GM12878 (cell line): Measurements from ENCODE around the gene NEK10. TPM values are rescaled to one million over a fixed set of nuclear protein-coding genes. Genes with fewer than 3 reads are reported as not detected.

Experiments
- ATAC-seq: fragments of 200-7000 bp; cut with Tn5 transposase; 3 replicates; pipeline ENCODE4 v1.9.1; 2020; ENCODE audit warnings: mild to moderate bottlenecking, moderate library complexity
- BruUV-seq: library from RNA; stranded (reverse); fragments of 400-500 nt; replicated peaks from 2 replicates; lab custom pipeline; 2021; lab: Mats Ljungman, UMichigan
- CTCF ChIA-PET: fragments of 300-600 bp; sonication (Branson Sonifier 250); formaldehyde crosslinking; extraction: SDS; loops from one replicate; lab custom pipeline; 2021; ENCODE audit warnings: inconsistent platforms; lab: Yijun Ruan, JAX
- POLR2A ChIA-PET: fragments of 350-600 bp; formaldehyde crosslinking; extraction: SDS; loops from one replicate; lab custom pipeline; 2021; ENCODE audit warnings: inconsistent platforms; lab: Charles Lee
- RAD21 ChIA-PET: fragments of 300-600 bp; sonication (Branson Sonifier 250); formaldehyde crosslinking; loops from one replicate; lab custom pipeline; 2023; ENCODE audit warnings: antibody characterized with exemption; ENCODE audit not compliant: unreplicated experiment; lab: Charles Lee
- SMC1A ChIA-PET: fragments of 300-600 bp; sonication (Branson Sonifier 250); formaldehyde crosslinking; loops from one replicate; lab custom pipeline; 2023; ENCODE audit not compliant: unreplicated experiment, uncharacterized antibody; lab: Charles Lee
- DNase-seq: peaks from one replicate; pipeline ENCODE4 v3.0.0-alpha.2; 2011; ENCODE audit warnings: low read depth, low spot score
- FAIRE-seq: peaks from 3 replicates; lab custom pipeline; 2011; peaks lifted over from hg19 to GRCh38; lab: Jason Lieb, UNC
- H2AFZ ChIP-seq: 2 replicates; pipeline ENCODE4 v1.6.0; 2011; ENCODE audit warnings: low read depth, low read length, control low read depth; ENCODE audit not compliant: control insufficient read depth
- H3K27ac ChIP-seq: 2 replicates; pipeline ENCODE4 v1.5.1; 2011; ENCODE audit warnings: control low read depth; ENCODE audit not compliant: control insufficient read depth, insufficient read depth
- H3K27me3 ChIP-seq, 2 experiments: replicated peaks in 1 of 2; 2 replicates each; pipeline versions ENCODE4 v1.6.0 to v1.6.1; 2011; ENCODE audit warnings: low read length in 1 of 2; ENCODE audit not compliant: control insufficient read depth in 2 of 2, insufficient read depth in 2 of 2
- H3K36me3 ChIP-seq, 2 experiments: 2 replicates each; pipeline ENCODE4 v1.5.1; 2011; ENCODE audit warnings: low read length in 1 of 2; ENCODE audit not compliant: control insufficient read depth in 2 of 2, insufficient read depth in 2 of 2
- H3K4me1 ChIP-seq: 2 replicates; pipeline ENCODE4 v1.6.1; 2011; ENCODE audit warnings: mild to moderate bottlenecking, low read length, moderate library complexity, mixed read lengths; ENCODE audit not compliant: control insufficient read depth, insufficient read depth
- H3K4me2 ChIP-seq: 2 replicates; pipeline ENCODE4 v1.6.0; 2011; ENCODE audit warnings: control low read depth; ENCODE audit not compliant: control insufficient read depth, insufficient read depth
- H3K4me3 ChIP-seq: fragments of 200-600 bp; sonication (generic); 2 replicates; pipeline ENCODE4 v1.5.1; 2016
- H3K79me2 ChIP-seq: 2 replicates; pipeline ENCODE4 v1.6.0; 2011; ENCODE audit warnings: low read length; ENCODE audit not compliant: control insufficient read depth, insufficient read depth
- H3K9ac ChIP-seq: 2 replicates; pipeline ENCODE4 v1.8.0; 2011; ENCODE audit warnings: low read length, control low read depth, mixed read lengths; ENCODE audit not compliant: control insufficient read depth, insufficient read depth
- H3K9me3 ChIP-seq: replicated peaks from 3 replicates; pipeline ENCODE4 v1.5.1; 2011; ENCODE audit warnings: mild to moderate bottlenecking, low read length; ENCODE audit not compliant: control insufficient read depth, insufficient read depth
- H4K20me1 ChIP-seq: 2 replicates; pipeline ENCODE4 v1.6.0; 2011; ENCODE audit not compliant: control insufficient read depth, insufficient read depth
- ETV6 ChIP-seq, 2 experiments: fragments of 450-650 bp in 1 of 2; IDR thresholded peaks in 1 of 2; conservative IDR thresholded peaks in 1 of 2; 2 replicates each; pipeline ENCODE4 v1.6.1; 2014; ENCODE audit warnings: antibody characterized with exemption in 1 of 2, borderline replicate concordance in 1 of 2, low read depth in 1 of 2, mild to moderate bottlenecking in 1 of 2, moderate library complexity in 1 of 2
- GABPA ChIP-seq: IDR thresholded peaks from 2 replicates; pipeline ENCODE4 v1.6.1; 2014; ENCODE audit warnings: antibody characterized with exemption, low read depth, mild to moderate bottlenecking, inconsistent platforms
- NKRF ChIP-seq: fragments of 450-650 bp; conservative IDR thresholded peaks from 2 replicates; pipeline ENCODE4 v1.6.1; 2017; ENCODE audit warnings: mild to moderate bottlenecking, moderate library complexity
- NR2F1 ChIP-seq: fragments of 450-650 bp; conservative IDR thresholded peaks from 2 replicates; pipeline ENCODE4 v1.6.1; 2017; ENCODE audit warnings: mild to moderate bottlenecking
- PML ChIP-seq: IDR thresholded peaks from 2 replicates; pipeline ENCODE4 v1.6.1; 2012; ENCODE audit warnings: low read length, inconsistent platforms
- SPI1 ChIP-seq: IDR thresholded peaks from 2 replicates; pipeline ENCODE4 v1.6.1; 2011; ENCODE audit warnings: low read depth, mild to moderate bottlenecking, low read length, moderate library complexity, borderline replicate concordance; ENCODE audit not compliant: insufficient read depth
- SUZ12 ChIP-seq: fragments of 200-600 bp; sonication (generic); IDR thresholded peaks from one replicate; pipeline ENCODE4 v1.6.1; 2018; ENCODE audit warnings: antibody characterized with exemption, mild to moderate bottlenecking; ENCODE audit not compliant: unreplicated experiment
- TARDBP ChIP-seq: IDR thresholded peaks from 2 replicates; pipeline ENCODE4 v1.6.1; 2016; ENCODE audit warnings: borderline replicate concordance
- ZNF622 ChIP-seq: fragments of 450-650 bp; IDR thresholded peaks from 2 replicates; pipeline ENCODE4 v1.6.1; 2017; ENCODE audit warnings: mild to moderate bottlenecking, inconsistent platforms
- WGBS: methylation state at CpG from one replicate; pipeline ENCODE4 v1.1.6; 2016; ENCODE audit warnings: low lambda C conversion rate; ENCODE audit not compliant: insufficient replicate concordance, insufficient coverage; ENCODE audit errors: missing lambda C conversion rate; 5-methylcytosine and 5-hydroxymethylcytosine counted together
- in situ Hi-C: fragments of 300-500 bp; cut with MboI; formaldehyde crosslinking; loops from 9 replicates; pipeline ENCODE4 v1.14.3; 2018; ENCODE audit warnings: mixed read lengths
- intact Hi-C: fragments of 100-400 bp; cut with micrococcal nuclease; formaldehyde crosslinking; loops from one replicate; pipeline ENCODE4 v1.14.2; 2022; ENCODE audit not compliant: unreplicated experiment
- polyA plus RNA-seq, 11 experiments: library from polyadenylated mRNA; depleted of rRNA in 4 of 11; unstranded in 6 of 11; stranded (reverse) in 5 of 11; fragments of >200 nt; fragmentation: Nextera tagmentation in 4 of 11; fragmentation: Illumina TruSeq in 1 of 11; extraction: Ambion mirVana in 4 of 11; extraction: Trizol in 1 of 11; gene quantifications; 1 replicate in 1 of 11; 2 replicates in 10 of 11; pipeline versions ENCODE4 v1.2.1 to v1.2.3, GENCODE V29; 2011 to 2016; ENCODE audit warnings: inconsistent platforms in 2 of 11, missing spikeins in 2 of 11, low read depth in 1 of 11
- total RNA-seq, 4 experiments: library from RNA; depleted of rRNA in 3 of 4; stranded (reverse); fragments of >200 nt in 3 of 4; fragmentation: Illumina TruSeq in 1 of 4; extraction: Trizol in 1 of 4; gene quantifications; 2 replicates each; pipeline versions ENCODE4 v1.2.1 to v1.2.3, GENCODE V29; 2013 to 2021

NEK10 gene
- total and polyA plus RNA-seq, 10 of the 15 experiments (the other 5 are each of a cell fraction or from before 2014, with no cell fraction given) = 0.06 to 0.40 (median 0.16) TPM; not detected in 2

- intact Hi-C loops = no loop called here
- DNase-seq (no peak), FAIRE-seq (no peak), ATAC-seq (no peak)
- ChIA-PET SMC1A (interaction anchor here (1.1 kb wide), 1 partner anchor 64 kb away, joined by 3 read pairs; no protein-coding TSS in a partner anchor), RAD21 (no interaction called here), CTCF (no interaction called here)
- WGBS = 26% methylated on average over 5 of the region's 5 CpGs
- H3K9me3 ChIP-seq = no peaks in the 10 kb centered on the region
- H3K4me2 ChIP-seq = no peak overlapping the region
- H3K27ac ChIP-seq = no peak overlapping the region
- H2AFZ ChIP-seq = no peak overlapping the region
- no peak overlapping the region for H3K9ac ChIP-seq
- BruUV-seq = no TSS peak
- peaks cover 4% of the 10 kb centered on the region; the same call in 1 of the 2 replicates for H3K4me1 ChIP-seq
- H3K27me3 ChIP-seq = no peaks in the 10 kb centered on the region; a peak in 1 of 4 replicates
- TF ChIP-seq TARDBP (no peak), PML (no peak), NR2F1 (no peak), SUZ12 (no peak), SPI1 (no peak), ZNF622 (no peak), ETV6 (conservative IDR thresholded peaks at IDR 0.05 in 1 of 2, IDR thresholded peaks at IDR 0.05 in 1 of 2; ENCODE audit: borderline replicate concordance in 1 of 2, low read depth in 1 of 2) (no peak), GABPA (no peak), NKRF (no peak)
- TF ChIP-seq, all 136 proteins: peak for 0
- no peaks in the 10 kb centered on the region for H3K36me3 ChIP-seq
- POLR2A ChIA-PET = no interaction called here
- no peaks in the 10 kb centered on the region for H3K79me2 ChIP-seq
- no peak overlapping the region for H3K4me3 ChIP-seq
- in situ Hi-C loops = no loop called here
- no peaks in the 10 kb centered on the region for H4K20me1 ChIP-seq
Measured at GRCh38 chr3:27213450-27213849, 155.7 kb downstream of the NEK10 start.
